Measurements from ENCODE around the gene PTPN21. TPM values are rescaled to one million over a fixed set of nuclear protein-coding genes. Genes with fewer than 3 reads are reported as not detected.
A peak's percentile ranks its signal among the peaks of the same experiment; 100 is the strongest.

The PTPN21 gene
- total and polyA plus RNA-seq, 7 experiments from 2014 or later: 0.34 TPM; not detected in 6

- Histone ChIP-seq H3K36me3 (ENCODE audit: control insufficient read depth in 2 of 3, insufficient read depth in 3 of 3, low read length in 3 of 3) (peaks cover 0 to 47% (median 6%) of the 10 kb centered on the region in 3 experiments), H3K4me3 (ENCODE audit: low read length) (no peak overlapping the region), H3K27me3 (ENCODE audit: control insufficient read depth in 2 of 2, insufficient read depth in 2 of 2, low read length in 2 of 2) (no peaks in the 10 kb centered on the region), H3K27ac (ENCODE audit: low read depth, low read length) (no peak overlapping the region), H3K9me3 (ENCODE audit: control insufficient read depth in 2 of 3, low read length in 3 of 3) (no peaks in the 10 kb centered on the region), H3K4me1 (ENCODE audit: control insufficient read depth in 2 of 2, insufficient read depth in 2 of 2, low read length in 2 of 2) (peaks cover 0 to 9% of the 10 kb centered on the region in 2 donors)
- Mint-ChIP-seq H3K36me3 (peaks cover 17 to 64% (median 44%) of the 10 kb centered on the region in 5 donors), H3K9me3 (no peaks in the 10 kb centered on the region), H3K4me3 (no peak overlapping the region), H3K4me1 (peaks cover 17 to 32% (median 20%) of the 10 kb centered on the region in 7 donors), H3K27me3 (no peaks in the 10 kb centered on the region), H3K27ac (peak overlapping the region in 1 of 9 donors; percentile 45)
- no peak for ATAC-seq
- ChIA-PET POLR2A (no interaction called here), CTCF (interaction anchor here (0.9 kb wide), 1 partner anchor 41 kb away, joined by 3 read pairs; no protein-coding TSS in a partner anchor)
- no peak for DNase-seq
- intact Hi-C loops (cut with micrococcal nuclease): no loop called here
Observed at GRCh38 chr14:88597038-88597437, 42.2 kb upstream of the PTPN21 start.

GRCh38 chr14:88592031-88592430 lies 37.2 kb upstream of the PTPN21 start:
- Histone ChIP-seq H3K4me1 (ENCODE audit: control insufficient read depth in 2 of 2, insufficient read depth in 2 of 2, low read length in 2 of 2) (no peaks in the 10 kb centered on the region), H3K27me3 (ENCODE audit: control insufficient read depth in 2 of 2, insufficient read depth in 2 of 2, low read length in 2 of 2) (no peaks in the 10 kb centered on the region), H3K4me3 (ENCODE audit: low read length) (no peak overlapping the region), H3K27ac (ENCODE audit: low read depth, low read length) (no peak overlapping the region), H3K9me3 (ENCODE audit: control insufficient read depth in 2 of 3, low read length in 3 of 3) (no peaks in the 10 kb centered on the region), H3K36me3 (ENCODE audit: control insufficient read depth in 2 of 3, insufficient read depth in 3 of 3, low read length in 3 of 3) (peaks cover 0 to 52% (median 6%) of the 10 kb centered on the region in 3 experiments)
- Mint-ChIP-seq H3K9me3 (no peaks in the 10 kb centered on the region), H3K27ac (no peak overlapping the region), H3K27me3 (no peaks in the 10 kb centered on the region), H3K4me3 (no peak overlapping the region), H3K36me3 (peaks cover 2 to 70% (median 41%) of the 10 kb centered on the region in 5 donors), H3K4me1 (peaks cover 0 to 6% (median 1%) of the 10 kb centered on the region in 7 donors)
- intact Hi-C loops (cut with micrococcal nuclease): no loop called here
- DNase-seq (no peak), ATAC-seq (no peak)
- POLR2A ChIA-PET: no interaction called here
- CTCF ChIA-PET: no interaction called here

- Mint-ChIP-seq H3K4me1 (peaks cover 0 to 6% (median 0%) of the 10 kb centered on the region in 7 donors), H3K4me3 (no peak overlapping the region), H3K36me3 (peaks cover 5 to 70% (median 37%) of the 10 kb centered on the region in 5 donors), H3K9me3 (peaks cover 0 to 3% (median 0%) of the 10 kb centered on the region in 11 donors), H3K27ac (peak overlapping the region in 1 of 9 donors; percentile 47), H3K27me3 (no peaks in the 10 kb centered on the region)
- ATAC-seq (no peak), DNase-seq (no peak)
- ChIA-PET CTCF (interaction anchor here (0.6 kb wide), 1 partner anchor 14 kb away, joined by 3 read pairs; no protein-coding TSS in a partner anchor), POLR2A (no interaction called here)
- intact Hi-C loops (cut with micrococcal nuclease): no loop called here
- H3K27ac ChIP-seq (ENCODE audit: low read depth, low read length): no peak overlapping the region
- H3K36me3 ChIP-seq (ENCODE audit: control insufficient read depth in 2 of 3, insufficient read depth in 3 of 3, low read length in 3 of 3): peaks cover 0 to 52% (median 6%) of the 10 kb centered on the region in 3 experiments
- H3K4me1 ChIP-seq (ENCODE audit: control insufficient read depth in 2 of 2, insufficient read depth in 2 of 2, low read length in 2 of 2): no peaks in the 10 kb centered on the region
- no peaks in the 10 kb centered on the region for H3K27me3 ChIP-seq (ENCODE audit: control insufficient read depth in 2 of 2, insufficient read depth in 2 of 2, low read length in 2 of 2)
- H3K9me3 ChIP-seq (ENCODE audit: control insufficient read depth in 2 of 3, low read length in 3 of 3): no peaks in the 10 kb centered on the region
- no peak overlapping the region for H3K4me3 ChIP-seq (ENCODE audit: low read length)
Observed at GRCh38 chr14:88590173-88590572, 35.4 kb upstream of the PTPN21 start.

GRCh38 chr14:88588081-88588480 lies 33.3 kb upstream of the PTPN21 start:
- CTCF ChIA-PET: interaction anchor here (0.6 kb wide), 1 partner anchor 1251 kb away, joined by 3 read pairs; no protein-coding TSS in a partner anchor

GRCh38 chr14:88584451-88584850 lies 29.6 kb upstream of the PTPN21 start:
- ChIA-PET CTCF (no interaction called here), POLR2A (no interaction called here)
- no peak overlapping the region for H3K27ac Mint-ChIP-seq
- Histone ChIP-seq H3K27ac (ENCODE audit: low read depth, low read length) (no peak overlapping the region), H3K36me3 (ENCODE audit: control insufficient read depth in 2 of 3, insufficient read depth in 3 of 3, low read length in 3 of 3) (peaks cover 4 to 47% (median 5%) of the 10 kb centered on the region in 3 experiments), H3K9me3 (ENCODE audit: control insufficient read depth in 2 of 3, low read length in 3 of 3) (no peaks in the 10 kb centered on the region), H3K4me3 (ENCODE audit: low read length) (no peak overlapping the region), H3K27me3 (ENCODE audit: control insufficient read depth in 2 of 2, insufficient read depth in 2 of 2, low read length in 2 of 2) (no peaks in the 10 kb centered on the region), H3K4me1 (ENCODE audit: control insufficient read depth in 2 of 2, insufficient read depth in 2 of 2, low read length in 2 of 2) (no peaks in the 10 kb centered on the region)
- peaks cover 0 to 3% (median 0%) of the 10 kb centered on the region in 11 donors for H3K9me3 Mint-ChIP-seq
- DNase-seq (no peak), ATAC-seq (no peak)
- intact Hi-C loops (cut with micrococcal nuclease): no loop called here
- peaks cover 15 to 65% (median 43%) of the 10 kb centered on the region in 5 donors for H3K36me3 Mint-ChIP-seq
- H3K4me3 Mint-ChIP-seq: no peak overlapping the region
- H3K27me3 Mint-ChIP-seq: no peaks in the 10 kb centered on the region
- peaks cover 0 to 13% (median 5%) of the 10 kb centered on the region in 7 donors for H3K4me1 Mint-ChIP-seq

More at GRCh38 chr14:88588081-88588480, 33.3 kb upstream of the PTPN21 start:
- no peaks in the 10 kb centered on the region for H3K27me3 Mint-ChIP-seq
- Histone ChIP-seq H3K4me3 (ENCODE audit: low read length) (no peak overlapping the region), H3K27ac (ENCODE audit: low read depth, low read length) (no peak overlapping the region), H3K4me1 (ENCODE audit: control insufficient read depth in 2 of 2, insufficient read depth in 2 of 2, low read length in 2 of 2) (no peaks in the 10 kb centered on the region), H3K9me3 (ENCODE audit: control insufficient read depth in 2 of 3, low read length in 3 of 3) (no peaks in the 10 kb centered on the region), H3K36me3 (ENCODE audit: control insufficient read depth in 2 of 3, insufficient read depth in 3 of 3, low read length in 3 of 3) (peaks cover 4 to 51% (median 5%) of the 10 kb centered on the region in 3 experiments), H3K27me3 (ENCODE audit: control insufficient read depth in 2 of 2, insufficient read depth in 2 of 2, low read length in 2 of 2) (no peaks in the 10 kb centered on the region)
- peaks cover 0 to 13% (median 5%) of the 10 kb centered on the region in 7 donors for H3K4me1 Mint-ChIP-seq
- DNase-seq: no peak
- no peak for ATAC-seq
- peaks cover 0 to 3% (median 0%) of the 10 kb centered on the region in 11 donors for H3K9me3 Mint-ChIP-seq
- H3K36me3 Mint-ChIP-seq: peaks cover 5 to 65% (median 40%) of the 10 kb centered on the region in 5 donors
- H3K4me3 Mint-ChIP-seq: no peak overlapping the region
- POLR2A ChIA-PET: no interaction called here
- intact Hi-C loops (cut with micrococcal nuclease): no loop called here
- H3K27ac Mint-ChIP-seq: peak overlapping the region in 3 of 9 donors; percentile 16 to 85 (median 29)

- Histone ChIP-seq H3K4me1 (ENCODE audit: control insufficient read depth in 2 of 2, insufficient read depth in 2 of 2, low read length in 2 of 2) (no peaks in the 10 kb centered on the region), H3K9me3 (ENCODE audit: control insufficient read depth in 2 of 3, low read length in 3 of 3) (no peaks in the 10 kb centered on the region), H3K27ac (ENCODE audit: low read depth, low read length) (no peak overlapping the region), H3K36me3 (ENCODE audit: control insufficient read depth in 2 of 3, insufficient read depth in 3 of 3, low read length in 3 of 3) (peaks cover 18 to 85% (median 25%) of the 10 kb centered on the region in 3 experiments), H3K27me3 (ENCODE audit: control insufficient read depth in 2 of 2, insufficient read depth in 2 of 2, low read length in 2 of 2) (no peaks in the 10 kb centered on the region), H3K4me3 (ENCODE audit: low read length) (no peak overlapping the region)
- peaks cover 0 to 2% (median 0%) of the 10 kb centered on the region in 7 donors for H3K4me1 Mint-ChIP-seq
- no peaks in the 10 kb centered on the region for H3K27me3 Mint-ChIP-seq
- H3K4me3 Mint-ChIP-seq: no peak overlapping the region
- ChIA-PET POLR2A (no interaction called here), CTCF (no interaction called here)
- ATAC-seq: no peak
- H3K9me3 Mint-ChIP-seq: no peaks in the 10 kb centered on the region
- intact Hi-C loops (cut with micrococcal nuclease): no loop called here
- no peak for DNase-seq
- H3K27ac Mint-ChIP-seq: no peak overlapping the region
- peaks cover 17 to 70% (median 38%) of the 10 kb centered on the region in 5 donors for H3K36me3 Mint-ChIP-seq
Observed at GRCh38 chr14:88576222-88576621, 21.4 kb upstream of the PTPN21 start.

- H3K4me3 Mint-ChIP-seq: no peak overlapping the region
- DNase-seq: no peak
- no peak for ATAC-seq
- Histone ChIP-seq H3K27me3 (ENCODE audit: control insufficient read depth in 2 of 2, insufficient read depth in 2 of 2, low read length in 2 of 2) (no peaks in the 10 kb centered on the region), H3K36me3 (ENCODE audit: control insufficient read depth in 2 of 3, insufficient read depth in 3 of 3, low read length in 3 of 3) (peaks cover 5 to 74% (median 25%) of the 10 kb centered on the region in 3 experiments), H3K27ac (ENCODE audit: low read depth, low read length) (no peak overlapping the region), H3K9me3 (ENCODE audit: control insufficient read depth in 2 of 3, low read length in 3 of 3) (no peaks in the 10 kb centered on the region), H3K4me3 (ENCODE audit: low read length) (no peak overlapping the region), H3K4me1 (ENCODE audit: control insufficient read depth in 2 of 2, insufficient read depth in 2 of 2, low read length in 2 of 2) (no peaks in the 10 kb centered on the region)
- H3K27ac Mint-ChIP-seq: no peak overlapping the region
- no peaks in the 10 kb centered on the region for H3K27me3 Mint-ChIP-seq
- peaks cover 0 to 6% (median 4%) of the 10 kb centered on the region in 7 donors for H3K4me1 Mint-ChIP-seq
- POLR2A ChIA-PET: no interaction called here
- peaks cover 0 to 5% (median 0%) of the 10 kb centered on the region in 11 donors for H3K9me3 Mint-ChIP-seq
- intact Hi-C loops (cut with micrococcal nuclease): no loop called here
- H3K36me3 Mint-ChIP-seq: peaks cover 15 to 72% (median 35%) of the 10 kb centered on the region in 5 donors
- CTCF ChIA-PET: no interaction called here
Observed at GRCh38 chr14:88572117-88572516, 17.3 kb upstream of the PTPN21 start.

Measured in naive thymus-derived CD4-positive, alpha-beta T cell (primary cell).